ENCODE data around the gene MXRA5. TPM values are rescaled to one million over a fixed set of nuclear protein-coding genes. Genes with fewer than 3 reads are reported as not detected.

The MXRA5 gene
- total and polyA plus RNA-seq, 10 of the 15 experiments (the other 5 are each of a cell fraction or from before 2014, with no cell fraction given): 0.01 to 0.03 TPM; not detected in 8

DNA sequence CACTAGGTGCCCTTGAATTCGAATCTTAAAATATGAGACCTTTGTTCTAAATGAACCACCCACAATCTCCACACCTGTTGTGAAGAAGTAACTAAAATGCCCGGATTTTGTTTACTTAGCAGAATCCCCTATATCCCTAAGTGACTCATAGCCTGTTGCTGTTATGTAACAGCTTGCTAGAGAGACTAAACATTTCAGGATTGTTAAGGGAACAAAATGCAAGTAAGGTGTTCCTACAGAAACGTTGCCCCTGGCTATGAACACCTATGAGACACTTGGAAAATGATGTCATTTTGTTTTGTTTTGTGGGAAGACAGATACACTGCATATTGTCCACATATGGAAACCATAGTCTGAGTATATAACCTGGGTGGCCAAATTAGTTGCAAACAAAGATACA lies 24.2 kb upstream of the MXRA5 start:
- Histone ChIP-seq H3K79me2 (ENCODE audit: control insufficient read depth, insufficient read depth, low read length) (no peaks in the 10 kb centered on the region), H4K20me1 (ENCODE audit: control insufficient read depth, insufficient read depth) (no peaks in the 10 kb centered on the region), H3K4me2 (ENCODE audit: control insufficient read depth, insufficient read depth) (no peak overlapping the region), H2AFZ (ENCODE audit: control insufficient read depth, low read depth, low read length) (no peak overlapping the region), H3K27ac (ENCODE audit: control insufficient read depth, insufficient read depth) (no peak overlapping the region), H3K27me3 (replicated peaks in 1 of 2; ENCODE audit: control insufficient read depth in 2 of 2, insufficient read depth in 2 of 2, low read length in 1 of 2) (no peaks in the 10 kb centered on the region), H3K9me3 (replicated peaks; ENCODE audit: control insufficient read depth, insufficient read depth, low read length) (no peaks in the 10 kb centered on the region), H3K9ac (ENCODE audit: control insufficient read depth, insufficient read depth, low read length) (no peak overlapping the region), H3K4me3 (no peak overlapping the region), H3K36me3 (ENCODE audit: control insufficient read depth in 2 of 2, insufficient read depth in 2 of 2, low read length in 1 of 2) (no peaks in the 10 kb centered on the region), H3K4me1 (ENCODE audit: control insufficient read depth, insufficient read depth, low read length) (no peaks in the 10 kb centered on the region)
- intact Hi-C loops (cut with micrococcal nuclease; ENCODE audit: unreplicated experiment) (no loop called here), in situ Hi-C loops (cut with MboI) (no loop called here)
- TF ChIP-seq EED (IDR thresholded peaks at IDR 0.05; ENCODE audit: low read depth) (no peak), ZSCAN29 (IDR thresholded peaks at IDR 0.05) (no peak), PAX8 (IDR thresholded peaks at IDR 0.05) (no peak), HSF1 (IDR thresholded peaks at IDR 0.05; ENCODE audit: low read depth, low read length) (no peak), CHD1 (IDR thresholded peaks at IDR 0.05; ENCODE audit: low read depth, low read length) (no peak), SP1 (IDR thresholded peaks at IDR 0.05; ENCODE audit: low read depth, low read length) (no peak), ATF2 (IDR thresholded peaks at IDR 0.05; ENCODE audit: low read length) (no peak), RUNX3 (IDR thresholded peaks at IDR 0.05; ENCODE audit: low read length) (no peak), RAD51 (IDR thresholded peaks at IDR 0.05) (no peak), NFXL1 (IDR thresholded peaks at IDR 0.05; ENCODE audit: borderline replicate concordance) (no peak), SUZ12 (IDR thresholded peaks at IDR 0.05; ENCODE audit: unreplicated experiment) (no peak), YBX1 (IDR thresholded peaks at IDR 0.05) (no peak), CTCF (IDR thresholded peaks at IDR 0.05 in 2 of 3, conservative IDR thresholded peaks at IDR 0.05 in 1 of 3; ENCODE audit: control insufficient read depth in 2 of 3, extremely low read depth in 1 of 3, insufficient read depth in 1 of 3, low read depth in 3 of 3, low read length in 3 of 3) (no peak)
- TF ChIP-seq, protein P1, sequence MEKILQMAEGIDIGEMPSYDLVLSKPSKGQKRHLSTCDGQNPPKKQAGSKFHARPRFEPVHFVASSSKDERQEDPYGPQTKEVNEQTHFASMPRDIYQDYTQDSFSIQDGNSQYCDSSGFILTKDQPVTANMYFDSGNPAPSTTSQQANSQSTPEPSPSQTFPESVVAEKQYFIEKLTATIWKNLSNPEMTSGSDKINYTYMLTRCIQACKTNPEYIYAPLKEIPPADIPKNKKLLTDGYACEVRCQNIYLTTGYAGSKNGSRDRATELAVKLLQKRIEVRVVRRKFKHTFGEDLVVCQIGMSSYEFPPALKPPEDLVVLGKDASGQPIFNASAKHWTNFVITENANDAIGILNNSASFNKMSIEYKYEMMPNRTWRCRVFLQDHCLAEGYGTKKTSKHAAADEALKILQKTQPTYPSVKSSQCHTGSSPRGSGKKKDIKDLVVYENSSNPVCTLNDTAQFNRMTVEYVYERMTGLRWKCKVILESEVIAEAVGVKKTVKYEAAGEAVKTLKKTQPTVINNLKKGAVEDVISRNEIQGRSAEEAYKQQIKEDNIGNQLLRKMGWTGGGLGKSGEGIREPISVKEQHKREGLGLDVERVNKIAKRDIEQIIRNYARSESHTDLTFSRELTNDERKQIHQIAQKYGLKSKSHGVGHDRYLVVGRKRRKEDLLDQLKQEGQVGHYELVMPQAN (conservative IDR thresholded peaks at IDR 0.05): no peak
- TF ChIP-seq, protein P2, sequence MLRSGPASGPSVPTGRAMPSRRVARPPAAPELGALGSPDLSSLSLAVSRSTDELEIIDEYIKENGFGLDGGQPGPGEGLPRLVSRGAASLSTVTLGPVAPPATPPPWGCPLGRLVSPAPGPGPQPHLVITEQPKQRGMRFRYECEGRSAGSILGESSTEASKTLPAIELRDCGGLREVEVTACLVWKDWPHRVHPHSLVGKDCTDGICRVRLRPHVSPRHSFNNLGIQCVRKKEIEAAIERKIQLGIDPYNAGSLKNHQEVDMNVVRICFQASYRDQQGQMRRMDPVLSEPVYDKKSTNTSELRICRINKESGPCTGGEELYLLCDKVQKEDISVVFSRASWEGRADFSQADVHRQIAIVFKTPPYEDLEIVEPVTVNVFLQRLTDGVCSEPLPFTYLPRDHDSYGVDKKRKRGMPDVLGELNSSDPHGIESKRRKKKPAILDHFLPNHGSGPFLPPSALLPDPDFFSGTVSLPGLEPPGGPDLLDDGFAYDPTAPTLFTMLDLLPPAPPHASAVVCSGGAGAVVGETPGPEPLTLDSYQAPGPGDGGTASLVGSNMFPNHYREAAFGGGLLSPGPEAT (IDR thresholded peaks at IDR 0.05; ENCODE audit: low read depth): no peak
- TF ChIP-seq, protein P3, sequence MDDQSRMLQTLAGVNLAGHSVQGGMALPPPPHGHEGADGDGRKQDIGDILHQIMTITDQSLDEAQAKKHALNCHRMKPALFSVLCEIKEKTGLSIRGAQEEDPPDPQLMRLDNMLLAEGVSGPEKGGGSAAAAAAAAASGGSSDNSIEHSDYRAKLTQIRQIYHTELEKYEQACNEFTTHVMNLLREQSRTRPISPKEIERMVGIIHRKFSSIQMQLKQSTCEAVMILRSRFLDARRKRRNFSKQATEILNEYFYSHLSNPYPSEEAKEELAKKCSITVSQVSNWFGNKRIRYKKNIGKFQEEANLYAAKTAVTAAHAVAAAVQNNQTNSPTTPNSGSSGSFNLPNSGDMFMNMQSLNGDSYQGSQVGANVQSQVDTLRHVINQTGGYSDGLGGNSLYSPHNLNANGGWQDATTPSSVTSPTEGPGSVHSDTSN (IDR thresholded peaks at IDR 0.05; ENCODE audit: insufficient replicate concordance, low read depth, low read length): no peak
- ChIA-PET RAD21 (ENCODE audit: unreplicated experiment) (no interaction called here), POLR2A (no interaction called here), SMC1A (ENCODE audit: uncharacterized antibody, unreplicated experiment) (no interaction called here), CTCF (no interaction called here)
- ATAC-seq: no peak
- no peak for DNase-seq (ENCODE audit: low read depth, low spot score)
- no TSS peak for BruUV-seq (replicated peaks)
- FAIRE-seq: no peak
- 1% methylated on average over 3 of the region's 3 CpGs for WGBS (ENCODE audit: insufficient coverage, insufficient replicate concordance, low lambda C conversion rate, missing lambda C conversion rate)
